Measurements from ENCODE around the gene DGLUCY.

Gene DGLUCY

GRCh38 chr14:91230397-91231035 lies 116.6 kb downstream of the DGLUCY start:
- Histone ChIP-seq H3K4me3 (ENCODE audit: low read length) (no peak overlapping the region), H3K9me3 (ENCODE audit: control insufficient read depth, low read depth, low read length) (no peaks in the 10 kb centered on the region), H3K36me3 (ENCODE audit: control insufficient read depth, low read depth, low read length) (no peaks in the 10 kb centered on the region), H3K9ac (ENCODE audit: low read length) (no peak overlapping the region), H3K27ac (ENCODE audit: low read length) (no peak overlapping the region), H3K27me3 (ENCODE audit: control insufficient read depth, insufficient read depth, low read length) (no peaks in the 10 kb centered on the region), H3K4me1 (ENCODE audit: control insufficient read depth, low read depth, low read length) (peaks cover 13% of the 10 kb centered on the region)

GRCh38 chr14:91231446-91231845 lies 117.6 kb downstream of the DGLUCY start:
- no peak overlapping the region for H3K4me3 ChIP-seq (ENCODE audit: low read length)
- no peak overlapping the region for H3K27ac ChIP-seq (ENCODE audit: low read length)
- no peaks in the 10 kb centered on the region for H3K9me3 ChIP-seq (ENCODE audit: control insufficient read depth, low read depth, low read length)
- no peaks in the 10 kb centered on the region for H3K36me3 ChIP-seq (ENCODE audit: control insufficient read depth, low read depth, low read length)
- H3K27me3 ChIP-seq (ENCODE audit: control insufficient read depth, insufficient read depth, low read length), result no peaks in the 10 kb centered on the region
- H3K4me1 ChIP-seq (ENCODE audit: control insufficient read depth, low read depth, low read length), result peaks cover 13% of the 10 kb centered on the region
- H3K9ac ChIP-seq (ENCODE audit: low read length), result no peak overlapping the region

- Histone ChIP-seq H3K4me3 (ENCODE audit: low read length) (no peak overlapping the region), H3K4me1 (ENCODE audit: control insufficient read depth, low read depth, low read length) (peaks cover 13% of the 10 kb centered on the region), H3K9ac (ENCODE audit: low read length) (no peak overlapping the region), H3K27me3 (ENCODE audit: control insufficient read depth, insufficient read depth, low read length) (no peaks in the 10 kb centered on the region), H3K27ac (ENCODE audit: low read length) (no peak overlapping the region), H3K36me3 (ENCODE audit: control insufficient read depth, low read depth, low read length) (no peaks in the 10 kb centered on the region), H3K9me3 (ENCODE audit: control insufficient read depth, low read depth, low read length) (no peaks in the 10 kb centered on the region)
These were observed 118.2 kb downstream of the DGLUCY start for GRCh38 chr14:91232052-91232451.

GRCh38 chr14:91232603-91233002 lies 118.7 kb downstream of the DGLUCY start:
- Histone ChIP-seq H3K36me3 (ENCODE audit: control insufficient read depth, low read depth, low read length) (no peaks in the 10 kb centered on the region), H3K4me1 (ENCODE audit: control insufficient read depth, low read depth, low read length) (peaks cover 13% of the 10 kb centered on the region), H3K27ac (ENCODE audit: low read length) (no peak overlapping the region), H3K9ac (ENCODE audit: low read length) (no peak overlapping the region), H3K9me3 (ENCODE audit: control insufficient read depth, low read depth, low read length) (no peaks in the 10 kb centered on the region), H3K27me3 (ENCODE audit: control insufficient read depth, insufficient read depth, low read length) (no peaks in the 10 kb centered on the region), H3K4me3 (ENCODE audit: low read length) (no peak overlapping the region)

GRCh38 chr14:91233936-91234790 lies 120.3 kb downstream of the DGLUCY start:
- Histone ChIP-seq H3K4me3 (ENCODE audit: low read length) (no peak overlapping the region), H3K9me3 (ENCODE audit: control insufficient read depth, low read depth, low read length) (no peaks in the 10 kb centered on the region), H3K27ac (ENCODE audit: low read length) (no peak overlapping the region), H3K4me1 (ENCODE audit: control insufficient read depth, low read depth, low read length) (no peaks in the 10 kb centered on the region), H3K9ac (ENCODE audit: low read length) (no peak overlapping the region), H3K27me3 (ENCODE audit: control insufficient read depth, insufficient read depth, low read length) (no peaks in the 10 kb centered on the region), H3K36me3 (ENCODE audit: control insufficient read depth, low read depth, low read length) (no peaks in the 10 kb centered on the region)

GRCh38 chr14:91234791-91235114 lies 120.9 kb downstream of the DGLUCY start:
- Histone ChIP-seq H3K9me3 (ENCODE audit: control insufficient read depth, low read depth, low read length) (no peaks in the 10 kb centered on the region), H3K27me3 (ENCODE audit: control insufficient read depth, insufficient read depth, low read length) (no peaks in the 10 kb centered on the region), H3K4me1 (ENCODE audit: control insufficient read depth, low read depth, low read length) (no peaks in the 10 kb centered on the region), H3K9ac (ENCODE audit: low read length) (no peak overlapping the region), H3K27ac (ENCODE audit: low read length) (no peak overlapping the region), H3K4me3 (ENCODE audit: low read length) (no peak overlapping the region), H3K36me3 (ENCODE audit: control insufficient read depth, low read depth, low read length) (no peaks in the 10 kb centered on the region)

- Histone ChIP-seq H3K36me3 (ENCODE audit: control insufficient read depth, low read depth, low read length) (no peaks in the 10 kb centered on the region), H3K9ac (ENCODE audit: low read length) (no peak overlapping the region), H3K27ac (ENCODE audit: low read length) (no peak overlapping the region), H3K9me3 (ENCODE audit: control insufficient read depth, low read depth, low read length) (no peaks in the 10 kb centered on the region), H3K27me3 (ENCODE audit: control insufficient read depth, insufficient read depth, low read length) (no peaks in the 10 kb centered on the region), H3K4me1 (ENCODE audit: control insufficient read depth, low read depth, low read length) (no peaks in the 10 kb centered on the region), H3K4me3 (ENCODE audit: low read length) (no peak overlapping the region)
These were observed 122.0 kb downstream of the DGLUCY start for GRCh38 chr14:91235841-91236240.

GRCh38 chr14:91237219-91237618 lies 123.3 kb downstream of the DGLUCY start:
- H3K27me3 ChIP-seq (ENCODE audit: control insufficient read depth, insufficient read depth, low read length), result no peaks in the 10 kb centered on the region
- no peak overlapping the region for H3K27ac ChIP-seq (ENCODE audit: low read length)
- no peak overlapping the region for H3K9ac ChIP-seq (ENCODE audit: low read length)
- no peaks in the 10 kb centered on the region for H3K4me1 ChIP-seq (ENCODE audit: control insufficient read depth, low read depth, low read length)
- H3K36me3 ChIP-seq (ENCODE audit: control insufficient read depth, low read depth, low read length), result no peaks in the 10 kb centered on the region
- no peaks in the 10 kb centered on the region for H3K9me3 ChIP-seq (ENCODE audit: control insufficient read depth, low read depth, low read length)
- no peak overlapping the region for H3K4me3 ChIP-seq (ENCODE audit: low read length)

GRCh38 chr14:91238085-91238484 lies 124.2 kb downstream of the DGLUCY start:
- Histone ChIP-seq H3K27ac (ENCODE audit: low read length) (no peak overlapping the region), H3K4me3 (ENCODE audit: low read length) (no peak overlapping the region), H3K9ac (ENCODE audit: low read length) (no peak overlapping the region), H3K4me1 (ENCODE audit: control insufficient read depth, low read depth, low read length) (no peaks in the 10 kb centered on the region), H3K27me3 (ENCODE audit: control insufficient read depth, insufficient read depth, low read length) (no peaks in the 10 kb centered on the region), H3K36me3 (ENCODE audit: control insufficient read depth, low read depth, low read length) (no peaks in the 10 kb centered on the region), H3K9me3 (ENCODE audit: control insufficient read depth, low read depth, low read length) (no peaks in the 10 kb centered on the region)

GRCh38 chr14:91238661-91239060 lies 124.8 kb downstream of the DGLUCY start:
- Histone ChIP-seq H3K27ac (ENCODE audit: low read length) (no peak overlapping the region), H3K9me3 (ENCODE audit: control insufficient read depth, low read depth, low read length) (no peaks in the 10 kb centered on the region), H3K4me3 (ENCODE audit: low read length) (no peak overlapping the region), H3K9ac (ENCODE audit: low read length) (no peak overlapping the region), H3K4me1 (ENCODE audit: control insufficient read depth, low read depth, low read length) (no peaks in the 10 kb centered on the region), H3K36me3 (ENCODE audit: control insufficient read depth, low read depth, low read length) (no peaks in the 10 kb centered on the region), H3K27me3 (ENCODE audit: control insufficient read depth, insufficient read depth, low read length) (no peaks in the 10 kb centered on the region)

GRCh38 chr14:91241863-91242262 lies 128.0 kb downstream of the DGLUCY start:
- Histone ChIP-seq H3K4me3 (ENCODE audit: low read length) (no peak overlapping the region), H3K27ac (ENCODE audit: low read length) (no peak overlapping the region), H3K36me3 (ENCODE audit: control insufficient read depth, low read depth, low read length) (no peaks in the 10 kb centered on the region), H3K27me3 (ENCODE audit: control insufficient read depth, insufficient read depth, low read length) (no peaks in the 10 kb centered on the region), H3K9me3 (ENCODE audit: control insufficient read depth, low read depth, low read length) (no peaks in the 10 kb centered on the region), H3K9ac (ENCODE audit: low read length) (no peak overlapping the region), H3K4me1 (ENCODE audit: control insufficient read depth, low read depth, low read length) (peaks cover 7% of the 10 kb centered on the region)

GRCh38 chr14:91242635-91243034 lies 128.8 kb downstream of the DGLUCY start:
- Histone ChIP-seq H3K4me1 (ENCODE audit: control insufficient read depth, low read depth, low read length) (peaks cover 7% of the 10 kb centered on the region), H3K27ac (ENCODE audit: low read length) (no peak overlapping the region), H3K9ac (ENCODE audit: low read length) (no peak overlapping the region), H3K4me3 (ENCODE audit: low read length) (no peak overlapping the region), H3K9me3 (ENCODE audit: control insufficient read depth, low read depth, low read length) (no peaks in the 10 kb centered on the region), H3K27me3 (ENCODE audit: control insufficient read depth, insufficient read depth, low read length) (no peaks in the 10 kb centered on the region), H3K36me3 (ENCODE audit: control insufficient read depth, low read depth, low read length) (no peaks in the 10 kb centered on the region)

Measured in iPS-18a (cell line).